ENCODE results near the gene NUDT21.

Gene NUDT21

DNA sequence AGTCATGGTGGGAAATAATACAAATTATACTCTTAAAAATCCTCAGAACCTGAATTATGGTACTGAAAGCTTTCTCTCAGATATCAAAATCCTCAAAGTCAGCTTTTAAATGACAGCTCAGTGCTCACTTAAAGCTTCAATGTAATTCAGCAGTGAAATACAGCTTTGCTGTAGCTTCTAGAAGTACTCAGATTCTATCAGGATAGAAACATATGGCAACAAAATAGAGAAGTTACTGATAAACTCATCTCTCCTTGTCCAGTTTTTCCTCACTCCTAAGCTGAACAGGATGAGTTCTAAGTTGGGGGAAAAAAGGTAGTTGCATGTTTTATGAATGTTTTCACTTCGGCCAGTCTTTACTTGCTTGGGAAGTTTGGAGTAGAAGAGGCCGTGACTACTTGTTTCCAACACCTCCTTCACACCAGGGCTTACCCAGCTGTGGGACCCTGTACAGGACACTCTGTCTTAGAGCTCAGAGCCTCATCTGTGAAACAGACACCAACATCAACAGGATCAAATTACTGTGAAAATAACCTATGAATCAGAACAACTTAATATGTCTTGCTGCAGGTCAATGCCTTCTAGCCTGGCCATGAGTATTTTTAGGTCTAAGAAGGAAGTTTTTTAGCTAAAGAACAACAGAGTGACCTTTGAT, 30.5 kb upstream of the NUDT21 start:
- DNase-seq: no peak
- no peak overlapping the region for H4K8ac ChIP-seq (ENCODE audit: low read length)
- H3K36me3 ChIP-seq (ENCODE audit: control insufficient read depth in 1 of 2, insufficient read depth in 2 of 2, low read depth in 1 of 2, low read length in 2 of 2): peaks cover 4 to 87% of the 10 kb centered on the region in 2 experiments
- H2BK5ac ChIP-seq (ENCODE audit: low read depth, low read length, poor library complexity, severe bottlenecking): no peak overlapping the region
- H3K4me3 ChIP-seq (ENCODE audit: insufficient read depth in 1 of 2, low read depth in 1 of 2, low read length in 2 of 2): no peak overlapping the region
- no peak overlapping the region for H4K91ac ChIP-seq (ENCODE audit: low read length)
- H3K4me2 ChIP-seq (ENCODE audit: low read length, poor library complexity, severe bottlenecking): no peak overlapping the region
- no peak overlapping the region for H2BK120ac ChIP-seq (ENCODE audit: low read depth, low read length)
- H3K14ac ChIP-seq (ENCODE audit: low read length in 2 of 2): no peak overlapping the region
- 95% methylated on average over 2 of the region's 2 CpGs for WGBS
- H3K4me1 ChIP-seq (ENCODE audit: control insufficient read depth, insufficient read depth, low read depth, low read length): peaks cover 3% of the 10 kb centered on the region
- no peak overlapping the region for H3K27ac ChIP-seq (ENCODE audit: low read length, poor library complexity, severe bottlenecking)
- peaks cover 12% of the 10 kb centered on the region for H3K79me1 ChIP-seq (replicated peaks; ENCODE audit: low read length, poor library complexity, severe bottlenecking)
- H3K4ac ChIP-seq (ENCODE audit: low read depth in 1 of 2, low read length in 2 of 2): no peak overlapping the region
- H2BK12ac ChIP-seq (ENCODE audit: low read length in 2 of 2): no peak overlapping the region
- no peak overlapping the region for H2AFZ ChIP-seq (ENCODE audit: low read depth, low read length)
- H3K9me3 ChIP-seq (ENCODE audit: control insufficient read depth, low read length): no peaks in the 10 kb centered on the region
- no peak overlapping the region for H2AK5ac ChIP-seq (ENCODE audit: low read length, severe bottlenecking)
- H3K23ac ChIP-seq (ENCODE audit: low read length in 2 of 2): no peak overlapping the region
- H2BK15ac ChIP-seq (ENCODE audit: low read depth, poor library complexity, severe bottlenecking): no peak overlapping the region
- H3K27me3 ChIP-seq (ENCODE audit: control insufficient read depth in 1 of 2, insufficient read depth in 1 of 2, low read length in 2 of 2): no peaks in the 10 kb centered on the region
- H3K9ac ChIP-seq (ENCODE audit: low read length): no peak overlapping the region
- no peak overlapping the region for H3K18ac ChIP-seq (ENCODE audit: low read depth in 1 of 2, low read length in 2 of 2)

DNA sequence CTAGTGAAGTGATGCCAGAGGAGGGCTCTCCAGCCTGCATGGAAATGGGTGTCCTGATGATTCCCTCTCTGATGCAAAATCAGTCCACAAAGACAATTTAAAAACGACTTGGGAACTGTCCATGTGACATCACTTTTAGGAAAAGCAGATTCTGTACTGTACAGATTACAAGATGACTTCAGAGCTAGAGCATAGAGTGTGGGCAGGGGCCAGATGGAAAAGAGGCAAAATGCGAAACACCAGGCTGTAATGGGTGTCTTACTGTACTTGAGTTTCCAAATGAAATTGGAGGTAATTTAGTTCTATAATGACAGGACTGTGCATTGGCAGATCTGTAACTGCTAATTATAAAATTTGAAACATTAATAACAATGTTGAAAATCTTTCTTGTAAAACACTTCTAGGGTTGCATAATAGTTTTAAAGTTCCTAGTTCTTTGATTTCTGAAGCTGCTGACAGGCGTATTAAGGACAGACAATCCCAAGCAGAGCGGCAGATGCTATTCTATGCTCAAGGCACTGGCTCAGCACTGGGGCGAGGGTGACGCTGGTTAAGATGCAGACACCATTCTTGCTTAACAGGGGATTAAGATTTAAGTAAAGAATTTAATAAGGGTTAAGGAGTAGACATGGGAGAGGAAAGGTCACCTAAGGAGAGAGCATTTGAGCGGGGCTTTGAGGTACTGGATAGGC, 29.8 kb upstream of the NUDT21 start:
- Histone ChIP-seq H3K9ac (ENCODE audit: low read length) (no peak overlapping the region), H3K18ac (ENCODE audit: low read depth in 1 of 2, low read length in 2 of 2) (no peak overlapping the region), H3K27me3 (ENCODE audit: control insufficient read depth in 1 of 2, insufficient read depth in 1 of 2, low read length in 2 of 2) (no peaks in the 10 kb centered on the region), H3K27ac (ENCODE audit: low read length, poor library complexity, severe bottlenecking) (no peak overlapping the region), H3K9me3 (ENCODE audit: control insufficient read depth, low read length) (no peaks in the 10 kb centered on the region), H3K4me3 (ENCODE audit: insufficient read depth in 1 of 2, low read depth in 1 of 2, low read length in 2 of 2) (no peak overlapping the region), H2BK120ac (ENCODE audit: low read depth, low read length) (no peak overlapping the region), H2AK5ac (ENCODE audit: low read length, severe bottlenecking) (no peak overlapping the region), H2BK12ac (ENCODE audit: low read length in 2 of 2) (no peak overlapping the region), H3K4me1 (ENCODE audit: control insufficient read depth, insufficient read depth, low read depth, low read length) (peaks cover 3% of the 10 kb centered on the region), H3K36me3 (ENCODE audit: control insufficient read depth in 1 of 2, insufficient read depth in 2 of 2, low read depth in 1 of 2, low read length in 2 of 2) (peaks cover 4 to 87% of the 10 kb centered on the region in 2 experiments), H3K4ac (ENCODE audit: low read depth in 1 of 2, low read length in 2 of 2) (no peak overlapping the region), H2BK15ac (ENCODE audit: low read depth, poor library complexity, severe bottlenecking) (no peak overlapping the region), H4K8ac (ENCODE audit: low read length) (no peak overlapping the region), H4K91ac (ENCODE audit: low read length) (no peak overlapping the region), H3K14ac (ENCODE audit: low read length in 2 of 2) (no peak overlapping the region), H3K23ac (ENCODE audit: low read length in 2 of 2) (no peak overlapping the region), H2BK5ac (ENCODE audit: low read depth, low read length, poor library complexity, severe bottlenecking) (no peak overlapping the region), H3K4me2 (ENCODE audit: low read length, poor library complexity, severe bottlenecking) (no peak overlapping the region), H2AFZ (ENCODE audit: low read depth, low read length) (no peak overlapping the region), H3K79me1 (replicated peaks; ENCODE audit: low read length, poor library complexity, severe bottlenecking) (peaks cover 12% of the 10 kb centered on the region)
- DNase-seq: no peak
- 96% methylated on average over 6 of the region's 7 CpGs for WGBS

DNA sequence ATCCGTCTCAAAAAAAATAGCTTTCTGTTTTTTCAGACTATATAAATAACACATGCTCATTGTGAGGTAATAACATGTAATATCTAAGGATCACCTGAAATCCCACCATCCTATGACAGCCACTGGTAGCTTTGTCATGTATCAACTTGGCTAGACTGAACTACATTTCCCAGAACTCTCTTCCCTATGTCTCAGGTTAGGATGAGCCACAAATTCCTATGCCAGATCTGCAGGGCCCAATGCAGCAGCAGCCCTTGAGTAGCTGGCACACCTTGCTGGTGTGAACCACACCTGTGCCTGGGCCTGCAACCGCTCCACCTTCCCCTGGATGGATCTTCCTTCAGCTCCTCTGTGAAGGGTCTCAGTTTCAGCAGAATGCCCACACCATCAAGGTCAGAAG, 28.3 kb upstream of the NUDT21 start:
- H3K18ac ChIP-seq (ENCODE audit: low read depth in 1 of 2, low read length in 2 of 2): no peak overlapping the region
- H2BK12ac ChIP-seq (ENCODE audit: low read length in 2 of 2): no peak overlapping the region
- no peak overlapping the region for H4K91ac ChIP-seq (ENCODE audit: low read length)
- no peaks in the 10 kb centered on the region for H3K9me3 ChIP-seq (ENCODE audit: control insufficient read depth, low read length)
- H3K27ac ChIP-seq (ENCODE audit: low read length, poor library complexity, severe bottlenecking): no peak overlapping the region
- H3K9ac ChIP-seq (ENCODE audit: low read length): no peak overlapping the region
- H3K79me1 ChIP-seq (replicated peaks; ENCODE audit: low read length, poor library complexity, severe bottlenecking): peaks cover 13% of the 10 kb centered on the region
- no peak overlapping the region for H2BK15ac ChIP-seq (ENCODE audit: low read depth, poor library complexity, severe bottlenecking)
- H2AFZ ChIP-seq (ENCODE audit: low read depth, low read length): no peak overlapping the region
- H4K8ac ChIP-seq (ENCODE audit: low read length): no peak overlapping the region
- H3K14ac ChIP-seq (ENCODE audit: low read length in 2 of 2): no peak overlapping the region
- no peak overlapping the region for H2AK5ac ChIP-seq (ENCODE audit: low read length, severe bottlenecking)
- H3K4me2 ChIP-seq (ENCODE audit: low read length, poor library complexity, severe bottlenecking): no peak overlapping the region
- no peaks in the 10 kb centered on the region for H3K27me3 ChIP-seq (ENCODE audit: control insufficient read depth in 1 of 2, insufficient read depth in 1 of 2, low read length in 2 of 2)
- H3K4me1 ChIP-seq (ENCODE audit: control insufficient read depth, insufficient read depth, low read depth, low read length): peaks cover 3% of the 10 kb centered on the region
- H3K36me3 ChIP-seq (ENCODE audit: control insufficient read depth in 1 of 2, insufficient read depth in 2 of 2, low read depth in 1 of 2, low read length in 2 of 2): peaks cover 4 to 87% of the 10 kb centered on the region in 2 experiments
- no peak overlapping the region for H3K23ac ChIP-seq (ENCODE audit: low read length in 2 of 2)
- no peak overlapping the region for H2BK120ac ChIP-seq (ENCODE audit: low read depth, low read length)
- DNase-seq: no peak
- no peak overlapping the region for H3K4me3 ChIP-seq (ENCODE audit: insufficient read depth in 1 of 2, low read depth in 1 of 2, low read length in 2 of 2)
- 97% methylated on average over 1 of the region's 2 CpGs for WGBS
- H2BK5ac ChIP-seq (ENCODE audit: low read depth, low read length, poor library complexity, severe bottlenecking): no peak overlapping the region
- H3K4ac ChIP-seq (ENCODE audit: low read depth in 1 of 2, low read length in 2 of 2): no peak overlapping the region

DNA sequence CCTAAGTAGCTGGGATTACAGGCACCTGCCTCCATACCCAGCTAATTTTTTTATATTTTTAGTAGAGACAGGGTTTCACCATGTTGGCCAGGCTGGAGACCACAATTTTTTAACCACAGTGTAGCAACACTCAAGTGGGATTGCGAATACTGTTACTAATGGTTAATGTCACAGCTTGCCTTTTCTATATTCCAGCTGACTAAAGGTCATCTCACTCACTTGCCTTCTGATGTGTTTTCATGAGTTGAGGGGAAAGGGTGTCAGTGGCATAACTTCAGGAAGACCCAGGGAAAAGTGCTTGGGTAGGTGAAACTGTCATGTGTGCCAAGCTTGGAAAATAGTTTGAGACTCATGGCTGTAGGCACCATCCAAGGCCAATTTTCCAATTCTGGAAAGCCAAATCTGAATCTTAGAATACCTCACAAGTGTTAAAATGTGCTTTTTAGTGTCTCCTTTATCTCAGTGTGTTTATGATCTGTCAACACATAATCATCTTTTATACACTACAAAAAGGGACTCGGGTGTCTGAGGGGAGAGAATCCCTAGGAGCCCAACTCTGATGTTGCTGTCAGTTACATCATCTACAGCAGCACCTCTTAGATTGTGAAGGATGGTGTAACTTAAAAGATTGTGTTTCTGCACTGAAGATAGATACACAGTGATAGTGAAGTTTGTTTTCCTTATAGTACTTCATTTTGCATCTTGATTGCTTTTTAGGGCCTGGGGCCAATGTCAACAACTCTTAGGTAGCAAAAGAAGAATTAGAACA, 27.3 kb upstream of the NUDT21 start:
- Histone ChIP-seq H3K4ac (ENCODE audit: low read depth in 1 of 2, low read length in 2 of 2) (no peak overlapping the region), H3K79me1 (replicated peaks; ENCODE audit: low read length, poor library complexity, severe bottlenecking) (peaks cover 13% of the 10 kb centered on the region), H2BK15ac (ENCODE audit: low read depth, poor library complexity, severe bottlenecking) (no peak overlapping the region), H2AK5ac (ENCODE audit: low read length, severe bottlenecking) (no peak overlapping the region), H2BK12ac (ENCODE audit: low read length in 2 of 2) (no peak overlapping the region), H3K4me3 (ENCODE audit: insufficient read depth in 1 of 2, low read depth in 1 of 2, low read length in 2 of 2) (no peak overlapping the region), H3K23ac (ENCODE audit: low read length in 2 of 2) (no peak overlapping the region), H3K27me3 (ENCODE audit: control insufficient read depth in 1 of 2, insufficient read depth in 1 of 2, low read length in 2 of 2) (no peaks in the 10 kb centered on the region), H4K91ac (ENCODE audit: low read length) (no peak overlapping the region), H3K9ac (ENCODE audit: low read length) (no peak overlapping the region), H2BK120ac (ENCODE audit: low read depth, low read length) (no peak overlapping the region), H3K4me2 (ENCODE audit: low read length, poor library complexity, severe bottlenecking) (no peak overlapping the region), H2AFZ (ENCODE audit: low read depth, low read length) (no peak overlapping the region), H4K8ac (ENCODE audit: low read length) (no peak overlapping the region), H3K14ac (ENCODE audit: low read length in 2 of 2) (no peak overlapping the region), H3K9me3 (ENCODE audit: control insufficient read depth, low read length) (no peaks in the 10 kb centered on the region), H3K18ac (ENCODE audit: low read depth in 1 of 2, low read length in 2 of 2) (no peak overlapping the region), H2BK5ac (ENCODE audit: low read depth, low read length, poor library complexity, severe bottlenecking) (no peak overlapping the region), H3K36me3 (ENCODE audit: control insufficient read depth in 1 of 2, insufficient read depth in 2 of 2, low read depth in 1 of 2, low read length in 2 of 2) (peaks cover 4 to 88% of the 10 kb centered on the region in 2 experiments), H3K4me1 (ENCODE audit: control insufficient read depth, insufficient read depth, low read depth, low read length) (peaks cover 3% of the 10 kb centered on the region), H3K27ac (ENCODE audit: low read length, poor library complexity, severe bottlenecking) (peak overlapping the region; percentile 26)
- peak; percentile 19 for DNase-seq
- 100% methylated on average over 1 of the region's 2 CpGs for WGBS
